Rectal smooth muscle tissue (tissue), 1 donor: Measurements from ENCODE around the gene SEC24B.

ENCODE experiments used
- H3K27ac ChIP-seq: one replicate; pipeline ENCODE4 v1.7.0; 2013; ENCODE audit warnings: low read depth, low read length, inconsistent platforms
- H3K27me3 ChIP-seq: one replicate; pipeline ENCODE4 v1.7.0; 2013; ENCODE audit warnings: low read length; ENCODE audit not compliant: control insufficient read depth, insufficient read depth
- H3K36me3 ChIP-seq: one replicate; pipeline ENCODE4 v1.7.0; 2013; ENCODE audit warnings: low read length; ENCODE audit not compliant: control insufficient read depth, insufficient read depth
- H3K4me1 ChIP-seq: one replicate; pipeline ENCODE4 v1.7.0; 2013; ENCODE audit warnings: low read length; ENCODE audit not compliant: control insufficient read depth, insufficient read depth
- H3K4me3 ChIP-seq: one replicate; pipeline ENCODE4 v1.7.0; 2013; ENCODE audit warnings: low read length
- H3K9ac ChIP-seq: one replicate; pipeline ENCODE4 v1.7.0; 2013; ENCODE audit warnings: low read length

The SEC24B gene

DNA sequence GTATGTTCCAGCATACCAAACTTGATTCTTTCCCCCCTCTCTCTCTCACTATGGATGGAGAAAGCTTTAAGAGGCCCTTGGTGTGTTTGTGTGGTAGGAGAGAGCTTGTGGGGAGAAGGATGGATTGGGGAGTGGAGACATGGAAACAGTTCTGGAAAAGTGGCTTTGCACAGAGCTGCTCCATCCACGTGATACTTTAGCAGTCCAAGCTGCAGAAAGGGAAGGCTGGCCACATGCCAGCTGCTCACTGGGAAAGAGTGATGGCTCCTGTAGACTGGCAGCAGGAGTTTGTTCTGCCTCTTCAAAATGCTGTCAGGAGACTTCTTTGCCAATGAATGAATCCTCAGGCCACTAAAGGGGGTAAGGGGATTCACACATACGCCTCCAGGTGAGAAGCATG lies 21.7 kb upstream of the SEC24B start:
- Histone ChIP-seq H3K27me3 (no peaks in the 10 kb centered on the region), H3K4me1 (no peaks in the 10 kb centered on the region), H3K36me3 (no peaks in the 10 kb centered on the region), H3K9ac (no peak overlapping the region), H3K4me3 (no peak overlapping the region), H3K27ac (no peak overlapping the region)

DNA sequence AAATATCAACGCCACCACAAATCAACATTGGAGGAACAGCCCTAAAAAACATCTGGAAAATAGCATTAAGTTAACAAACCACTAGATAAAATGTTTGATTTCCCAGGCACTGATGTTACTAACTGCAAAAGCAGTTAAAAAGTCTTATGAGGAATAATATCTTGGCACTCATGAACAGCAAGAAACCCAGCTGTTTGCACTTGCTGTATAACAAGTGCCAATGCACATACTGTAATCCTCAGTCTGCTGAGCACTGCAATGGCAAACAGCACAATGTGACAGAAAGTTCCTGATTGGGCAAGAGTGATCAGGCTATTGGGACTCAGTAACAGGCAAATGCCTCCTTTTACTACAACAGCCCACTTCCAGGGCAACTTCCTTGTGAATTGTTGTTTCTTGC lies 20.8 kb upstream of the SEC24B start:
- H3K36me3 ChIP-seq = no peaks in the 10 kb centered on the region
- no peaks in the 10 kb centered on the region for H3K27me3 ChIP-seq
- no peak overlapping the region for H3K4me3 ChIP-seq
- H3K9ac ChIP-seq = no peak overlapping the region
- H3K27ac ChIP-seq = no peak overlapping the region
- H3K4me1 ChIP-seq = no peaks in the 10 kb centered on the region

DNA sequence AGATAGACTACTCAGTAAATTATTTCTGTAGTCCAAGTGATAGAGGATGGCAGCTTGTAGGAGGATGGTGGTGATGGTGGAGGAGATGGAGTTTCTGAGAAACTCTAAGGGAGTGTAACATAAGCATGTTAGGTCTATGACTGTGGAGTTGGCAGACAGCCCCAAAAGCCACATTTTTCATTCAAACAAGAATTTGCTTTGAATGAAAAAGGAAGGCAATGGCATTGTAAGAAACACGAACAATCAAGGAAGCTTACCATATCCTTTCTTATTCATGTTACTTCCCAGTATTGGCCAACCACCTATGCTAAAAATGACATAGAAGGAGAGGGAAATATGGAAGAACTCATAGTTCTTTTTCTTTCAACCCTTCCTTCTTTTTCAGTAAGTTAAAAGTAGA lies 18.7 kb upstream of the SEC24B start:
- no peaks in the 10 kb centered on the region for H3K36me3 ChIP-seq
- no peaks in the 10 kb centered on the region for H3K27me3 ChIP-seq
- no peak overlapping the region for H3K4me3 ChIP-seq
- H3K4me1 ChIP-seq = no peaks in the 10 kb centered on the region
- H3K27ac ChIP-seq = no peak overlapping the region
- no peak overlapping the region for H3K9ac ChIP-seq

DNA sequence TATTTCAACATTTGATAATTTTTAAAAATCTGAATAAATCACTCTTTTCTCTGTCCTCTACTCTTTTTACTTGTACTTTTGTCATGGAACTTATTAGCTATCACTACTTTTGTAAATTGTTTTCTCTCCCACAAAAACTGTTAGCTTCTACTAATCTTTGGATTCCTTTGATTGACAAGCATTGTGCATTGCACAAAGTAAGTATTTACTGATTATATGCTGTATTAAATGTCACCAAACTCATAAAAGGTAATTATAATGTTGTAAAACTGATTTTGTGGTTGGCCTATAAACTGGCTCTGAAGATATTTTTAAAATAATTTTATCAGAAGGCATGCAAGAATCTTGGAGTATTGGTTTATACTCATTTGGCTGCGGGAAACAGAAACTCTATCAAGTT lies 15.0 kb upstream of the SEC24B start:
- Histone ChIP-seq H3K27ac (no peak overlapping the region), H3K27me3 (no peaks in the 10 kb centered on the region), H3K4me3 (no peak overlapping the region), H3K9ac (no peak overlapping the region), H3K4me1 (no peaks in the 10 kb centered on the region), H3K36me3 (no peaks in the 10 kb centered on the region)

DNA sequence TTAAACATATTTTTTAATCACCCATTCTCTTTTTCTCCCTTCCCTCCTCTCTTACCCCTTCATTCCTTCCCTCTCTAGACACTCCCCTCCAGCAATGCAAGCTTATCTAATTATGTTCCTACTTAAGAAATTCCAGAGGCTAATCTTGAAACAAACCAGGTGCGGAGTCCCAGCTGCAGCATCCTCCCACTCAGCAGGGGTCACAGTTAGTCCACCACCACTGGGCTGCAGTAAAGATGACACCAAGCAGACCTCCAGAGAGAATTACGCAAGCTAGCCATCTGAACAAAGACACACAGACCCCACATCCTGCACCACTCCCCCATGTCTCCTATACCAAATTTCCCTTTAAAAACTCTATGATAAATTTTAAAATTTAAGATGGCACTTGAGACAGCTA lies 13.9 kb upstream of the SEC24B start:
- Histone ChIP-seq H3K4me1 (no peaks in the 10 kb centered on the region), H3K27me3 (no peaks in the 10 kb centered on the region), H3K36me3 (no peaks in the 10 kb centered on the region), H3K4me3 (no peak overlapping the region), H3K27ac (no peak overlapping the region), H3K9ac (no peak overlapping the region)

DNA sequence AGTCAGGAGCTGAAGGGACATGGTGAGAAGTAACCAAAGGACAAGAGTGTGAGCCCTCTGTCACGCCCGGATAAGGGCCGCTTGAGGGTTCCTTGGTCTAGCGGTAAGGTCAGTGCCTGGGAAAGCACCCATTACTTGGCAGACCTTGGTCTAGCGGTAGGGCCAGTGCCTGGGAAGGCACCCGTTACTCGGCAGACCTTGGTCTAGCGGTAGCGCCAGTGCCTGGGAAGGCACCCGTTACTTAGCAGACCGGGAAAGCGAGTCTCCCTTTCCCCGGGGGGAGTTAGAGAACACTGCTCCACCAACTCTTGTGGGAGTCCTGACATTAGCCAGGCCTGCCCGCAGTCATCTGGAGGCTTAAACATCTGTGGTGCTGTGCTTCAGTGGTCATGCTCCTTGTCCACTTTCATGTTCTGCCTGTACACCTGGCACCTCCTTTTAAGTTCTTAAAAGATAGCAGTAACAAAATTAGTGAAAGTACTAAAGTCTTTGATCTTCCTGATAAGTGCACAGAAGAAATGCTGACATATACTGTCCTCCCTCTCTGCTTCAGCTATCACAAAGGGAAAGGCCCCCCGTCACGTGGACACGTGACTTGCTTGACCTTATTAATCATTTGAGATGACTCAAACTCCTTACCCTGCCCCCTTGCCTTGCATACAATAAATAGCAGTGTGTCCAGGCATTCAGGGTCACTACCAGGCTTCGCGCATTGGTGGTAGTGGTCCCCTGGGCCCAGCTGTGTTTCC lies 9.3 kb upstream of the SEC24B start:
- Histone ChIP-seq H3K27me3 (no peaks in the 10 kb centered on the region), H3K27ac (no peak overlapping the region), H3K9ac (no peak overlapping the region), H3K4me1 (no peaks in the 10 kb centered on the region), H3K4me3 (no peak overlapping the region), H3K36me3 (no peaks in the 10 kb centered on the region)

DNA sequence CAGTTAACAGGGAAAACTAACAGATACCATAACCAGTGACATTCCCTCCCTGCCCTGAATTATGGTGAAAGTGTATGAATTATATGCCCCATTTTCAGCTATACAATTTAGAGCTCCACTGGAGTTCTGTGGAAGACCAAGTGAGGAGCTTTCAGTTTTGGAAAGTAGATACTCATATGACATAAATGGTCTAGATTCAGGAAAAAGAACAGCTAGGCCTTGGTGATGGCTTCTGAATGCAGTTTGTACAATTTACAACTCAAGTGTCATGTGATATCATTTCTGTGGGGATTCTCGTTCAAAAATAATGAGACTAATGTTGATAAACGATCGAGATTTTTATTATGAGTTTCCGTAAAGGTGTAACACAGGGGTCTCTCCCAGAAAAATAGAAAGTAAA lies 8.2 kb upstream of the SEC24B start:
- no peaks in the 10 kb centered on the region for H3K36me3 ChIP-seq
- no peaks in the 10 kb centered on the region for H3K27me3 ChIP-seq
- H3K4me3 ChIP-seq = no peak overlapping the region
- H3K27ac ChIP-seq = no peak overlapping the region
- H3K4me1 ChIP-seq = no peaks in the 10 kb centered on the region
- no peak overlapping the region for H3K9ac ChIP-seq

DNA sequence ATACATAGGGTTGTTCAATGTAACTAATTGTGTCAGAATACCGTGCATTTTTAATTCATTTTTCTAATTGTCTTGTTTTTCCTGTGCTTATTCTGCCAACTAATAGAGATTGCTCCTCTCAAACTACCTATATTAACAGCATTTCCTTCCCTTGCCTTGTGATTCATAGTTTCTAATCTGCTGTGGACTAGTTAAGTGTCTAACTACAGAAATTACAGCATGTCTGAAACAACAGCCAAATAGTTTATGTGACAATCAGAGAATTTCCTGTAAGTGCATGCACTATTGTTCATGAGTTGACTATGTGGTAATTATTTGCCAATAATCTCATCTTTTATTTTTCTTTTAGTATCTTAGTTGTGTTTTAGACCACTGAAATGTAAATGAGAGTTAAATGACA lies 4.1 kb upstream of the SEC24B start:
- H3K4me1 ChIP-seq = peaks cover 8% of the 10 kb centered on the region
- no peaks in the 10 kb centered on the region for H3K27me3 ChIP-seq
- H3K27ac ChIP-seq = no peak overlapping the region
- H3K9ac ChIP-seq = no peak overlapping the region
- no peaks in the 10 kb centered on the region for H3K36me3 ChIP-seq
- no peak overlapping the region for H3K4me3 ChIP-seq

DNA sequence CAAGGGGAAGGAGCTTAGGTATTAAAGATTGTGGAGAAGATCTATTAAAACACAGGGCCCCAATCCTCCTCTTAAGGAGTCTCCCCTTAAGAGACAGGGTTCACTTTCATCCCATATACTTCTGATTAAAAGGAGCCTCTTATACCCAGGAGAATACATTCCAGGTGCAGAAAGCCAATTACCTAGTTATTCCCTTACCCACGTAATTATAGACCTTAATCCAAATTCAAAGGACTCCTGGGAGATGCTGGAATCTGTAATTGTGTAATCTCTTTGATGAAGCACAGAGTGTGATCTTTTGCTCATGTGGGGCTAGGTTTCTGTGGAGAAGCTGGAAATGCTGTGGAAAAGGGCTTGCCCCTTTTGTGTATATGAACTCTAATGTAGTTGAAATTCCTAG lies 1.4 kb upstream of the SEC24B start:
- peaks cover 16% of the 10 kb centered on the region for H3K4me1 ChIP-seq
- H3K36me3 ChIP-seq = no peaks in the 10 kb centered on the region
- H3K27me3 ChIP-seq = no peaks in the 10 kb centered on the region
- no peak overlapping the region for H3K9ac ChIP-seq
- H3K4me3 ChIP-seq = peak overlapping the region; percentile 5
- peak overlapping the region; percentile 94 for H3K27ac ChIP-seq

DNA sequence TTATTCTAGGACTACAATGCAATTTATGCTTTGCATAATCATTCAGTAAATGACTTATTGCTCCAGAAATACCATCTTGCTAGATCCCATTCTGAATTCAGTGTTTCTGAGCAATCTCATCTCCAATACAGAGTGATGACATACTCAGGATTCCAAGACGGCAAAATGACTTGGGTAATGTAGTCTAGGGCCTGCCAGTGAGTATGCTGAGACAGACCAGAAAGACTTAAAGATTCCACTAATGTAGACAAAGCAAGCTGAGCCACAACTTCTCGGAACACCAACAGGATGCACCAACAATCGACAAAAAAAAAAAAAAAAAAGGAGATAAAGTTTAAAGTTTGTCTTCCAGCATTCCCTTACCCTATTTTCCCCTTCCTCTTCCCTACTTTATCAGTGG lies 919 bp upstream of the SEC24B start:
- H3K4me3 ChIP-seq = peak overlapping the region; percentile 88

DNA sequence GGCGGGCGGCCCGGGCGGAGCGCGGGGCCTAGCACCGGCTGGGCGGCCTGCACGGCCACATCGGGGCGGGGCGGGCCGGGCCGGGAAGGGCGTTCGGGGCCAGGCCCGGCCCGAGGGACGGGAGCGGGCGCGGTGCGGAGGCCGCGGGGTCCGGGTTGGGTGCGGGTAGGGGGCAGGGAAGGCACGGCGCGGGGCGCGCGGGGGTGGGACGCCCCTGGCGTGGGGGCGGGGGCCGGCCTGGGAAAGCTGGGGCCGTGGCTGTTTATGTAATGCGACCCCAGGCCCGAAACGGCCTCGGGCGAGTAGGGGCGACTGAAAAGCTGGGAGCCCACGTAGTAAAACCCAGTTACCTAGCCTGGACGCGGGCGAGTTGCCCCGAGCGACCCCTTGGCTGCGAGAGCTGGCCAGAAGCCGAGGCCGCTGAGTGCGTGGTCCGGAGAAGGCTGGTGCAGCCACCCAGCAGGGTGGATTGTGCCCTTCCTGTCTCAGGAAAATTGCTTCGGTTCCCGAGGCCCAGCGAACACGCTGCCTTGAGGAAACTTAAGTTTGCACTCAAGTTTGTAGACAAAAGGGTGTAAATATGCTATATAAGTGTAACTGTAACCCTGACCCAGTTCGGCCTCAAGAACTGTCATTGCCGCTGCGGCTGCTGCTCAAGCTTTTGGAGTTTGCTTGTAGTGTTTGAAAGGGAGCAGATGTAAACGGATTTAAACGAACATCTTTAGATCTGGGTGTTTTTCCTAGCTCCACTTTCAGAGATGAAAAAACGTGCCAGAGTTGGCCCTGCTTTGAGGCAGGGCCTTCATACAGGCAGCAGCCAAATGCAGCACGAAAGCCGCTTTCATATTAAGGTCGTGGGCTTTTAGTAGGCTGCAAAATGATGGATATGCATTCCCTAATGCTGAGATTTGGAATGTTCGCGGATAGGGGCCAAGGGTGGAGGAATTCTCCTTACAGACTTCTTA lies 674 bp downstream of the SEC24B start:
- Histone ChIP-seq H3K36me3 (no peaks in the 10 kb centered on the region), H3K4me3 (peak overlapping the region; percentile 88), H3K27me3 (no peaks in the 10 kb centered on the region), H3K27ac (peak overlapping the region; percentile 94), H3K9ac (peak overlapping the region; percentile 57), H3K4me1 (peaks cover 19% of the 10 kb centered on the region)

More for the DNA sequence above, 919 bp upstream of the SEC24B start:
- peaks cover 16% of the 10 kb centered on the region for H3K4me1 ChIP-seq
- no peak overlapping the region for H3K9ac ChIP-seq
- H3K27me3 ChIP-seq = no peaks in the 10 kb centered on the region
- no peaks in the 10 kb centered on the region for H3K36me3 ChIP-seq
- H3K27ac ChIP-seq = peak overlapping the region; percentile 94

DNA sequence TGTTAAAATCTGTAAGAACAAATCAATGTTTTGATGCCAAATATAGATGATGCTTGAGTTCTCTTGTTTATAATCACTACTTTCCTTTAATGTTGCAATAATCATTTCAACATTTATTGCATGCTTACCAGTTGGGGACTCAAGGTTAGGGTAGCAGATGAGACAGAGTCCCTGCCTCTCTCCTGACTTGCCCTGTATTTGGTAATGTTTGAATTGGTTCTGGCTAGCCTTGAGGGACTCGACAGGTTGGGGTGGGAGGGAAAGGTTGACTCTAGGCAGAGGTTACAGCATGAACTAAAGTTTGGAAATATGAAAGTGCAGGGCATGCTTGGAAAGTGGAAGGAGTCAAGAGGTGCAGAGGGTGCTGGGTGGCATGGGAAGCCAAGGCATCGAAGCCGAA lies 2.0 kb downstream of the SEC24B start:
- Histone ChIP-seq H3K4me1 (peaks cover 20% of the 10 kb centered on the region), H3K9ac (no peak overlapping the region), H3K27me3 (no peaks in the 10 kb centered on the region), H3K36me3 (no peaks in the 10 kb centered on the region), H3K27ac (peak overlapping the region; percentile 94), H3K4me3 (peak overlapping the region; percentile 25)
